ENCODE results near the gene DYNC1H1.
A peak's percentile ranks its signal among the peaks of the same experiment; 100 is the strongest.
"Not testable (repeated sequence)": the region's sequence is repeated elsewhere in the genome, so short reads cannot be mapped to it uniquely, and the experiment has no call there.

DYNC1H1 gene

GRCh38 chr14:102084522-102084921, 120.1 kb downstream of the DYNC1H1 start:
- H3K27me3 ChIP-seq (ENCODE audit: control insufficient read depth, insufficient read depth, low read length); H3K9ac ChIP-seq (ENCODE audit: low read depth, low read length); H3K9me3 ChIP-seq (ENCODE audit: control insufficient read depth, insufficient read depth, low read length); H3K4me1 ChIP-seq (ENCODE audit: control insufficient read depth, insufficient read depth, low read length): not testable (repeated sequence)
- peak overlapping the region; percentile 88 for H3K4me3 ChIP-seq (ENCODE audit: low read depth, low read length)
- H3K36me3 ChIP-seq (ENCODE audit: control insufficient read depth, insufficient read depth, low read length) = peaks cover 59% of the 10 kb centered on the region

DNA sequence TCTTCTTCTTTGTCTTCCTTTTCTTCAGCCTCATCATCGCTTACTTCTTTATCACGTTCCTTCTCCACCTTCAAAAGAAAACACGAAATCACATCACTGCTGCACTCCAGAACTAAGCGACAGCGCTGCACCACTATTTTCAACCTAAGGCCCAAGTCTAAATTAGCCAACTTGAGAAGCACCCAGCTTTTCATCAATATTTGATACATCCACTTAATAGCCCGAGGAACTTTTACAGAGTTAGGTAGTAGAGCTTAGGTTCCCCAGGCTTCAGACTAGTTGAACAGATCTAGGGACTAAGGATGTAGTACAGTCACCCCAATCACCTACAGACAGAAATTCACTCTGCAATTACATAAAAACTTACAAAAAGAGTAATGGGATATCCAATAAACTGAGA, 120.6 kb downstream of the DYNC1H1 start:
- Histone ChIP-seq H3K27me3 (ENCODE audit: control insufficient read depth, insufficient read depth, low read length) (no peaks in the 10 kb centered on the region), H3K36me3 (ENCODE audit: control insufficient read depth, insufficient read depth, low read length) (peaks cover 56% of the 10 kb centered on the region), H3K9ac (ENCODE audit: low read depth, low read length) (no peak overlapping the region), H3K4me1 (ENCODE audit: control insufficient read depth, insufficient read depth, low read length) (peaks cover 3% of the 10 kb centered on the region), H3K9me3 (ENCODE audit: control insufficient read depth, insufficient read depth, low read length) (no peaks in the 10 kb centered on the region), H3K4me3 (ENCODE audit: low read depth, low read length) (peak overlapping the region; percentile 88)

GRCh38 chr14:102085488-102085887, 121.1 kb downstream of the DYNC1H1 start:
- Histone ChIP-seq H3K36me3 (ENCODE audit: control insufficient read depth, insufficient read depth, low read length) (peaks cover 51% of the 10 kb centered on the region), H3K9me3 (ENCODE audit: control insufficient read depth, insufficient read depth, low read length) (no peaks in the 10 kb centered on the region), H3K9ac (ENCODE audit: low read depth, low read length) (no peak overlapping the region), H3K27me3 (ENCODE audit: control insufficient read depth, insufficient read depth, low read length) (no peaks in the 10 kb centered on the region), H3K4me1 (ENCODE audit: control insufficient read depth, insufficient read depth, low read length) (peaks cover 3% of the 10 kb centered on the region), H3K4me3 (ENCODE audit: low read depth, low read length) (peak overlapping the region; percentile 88)

DNA sequence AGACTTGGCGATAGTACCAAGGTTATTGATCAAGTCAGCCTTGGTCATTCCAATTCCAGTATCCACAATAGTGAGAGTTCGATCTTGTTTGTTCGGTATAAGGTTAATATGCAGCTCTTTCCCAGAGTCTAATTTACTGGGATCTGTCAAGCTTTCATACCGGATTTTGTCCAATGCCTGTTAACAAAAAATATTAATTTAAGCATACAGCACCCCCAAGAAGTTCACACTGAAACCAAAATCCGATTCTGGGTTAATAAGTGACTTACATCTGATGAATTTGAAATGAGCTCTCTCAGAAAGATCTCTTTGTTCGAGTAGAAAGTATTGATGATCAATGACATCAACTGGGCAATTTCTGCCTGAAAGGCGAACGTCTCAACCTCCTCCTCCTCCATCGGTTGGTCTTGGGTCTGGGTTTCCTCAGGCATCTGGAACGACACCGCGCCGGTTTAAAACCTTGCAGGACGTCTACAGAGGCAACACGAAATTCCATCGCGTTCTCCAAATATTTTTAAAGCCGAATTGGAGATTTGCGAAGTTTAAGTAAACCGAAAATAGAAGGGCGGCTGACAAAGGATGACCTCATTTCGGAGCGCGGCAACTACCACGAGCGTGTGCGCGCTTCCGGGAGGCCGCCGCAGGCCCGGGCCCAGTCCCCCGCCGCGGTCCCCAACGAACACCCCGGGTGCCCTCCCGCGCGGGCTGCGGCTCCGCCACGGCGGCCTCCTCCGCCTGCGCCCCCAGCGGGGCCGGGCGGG, 121.8 kb downstream of the DYNC1H1 start:
- Histone ChIP-seq H3K36me3 (ENCODE audit: control insufficient read depth, insufficient read depth, low read length) (peaks cover 44% of the 10 kb centered on the region), H3K27me3 (ENCODE audit: control insufficient read depth, insufficient read depth, low read length) (no peaks in the 10 kb centered on the region), H3K9me3 (ENCODE audit: control insufficient read depth, insufficient read depth, low read length) (no peaks in the 10 kb centered on the region), H3K4me3 (ENCODE audit: low read depth, low read length) (peak overlapping the region; percentile 88), H3K9ac (ENCODE audit: low read depth, low read length) (peak overlapping the region; percentile 91), H3K4me1 (ENCODE audit: control insufficient read depth, insufficient read depth, low read length) (peaks cover 3% of the 10 kb centered on the region)

DNA sequence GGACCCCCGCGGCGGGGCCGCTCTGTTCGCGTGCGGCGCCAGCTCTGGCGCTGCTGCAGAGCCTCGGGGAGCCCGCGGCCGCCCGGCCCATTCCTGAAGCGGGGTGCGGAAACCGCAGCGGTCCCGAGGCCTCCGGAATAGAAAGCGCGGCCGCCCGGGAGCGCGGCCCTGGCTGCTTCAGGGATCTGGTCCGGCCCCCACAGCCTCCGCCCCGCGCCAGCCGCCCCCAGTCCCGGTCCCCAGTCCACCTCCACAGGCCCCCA, 122.3 kb downstream of the DYNC1H1 start:
- H3K4me1 ChIP-seq (ENCODE audit: control insufficient read depth, insufficient read depth, low read length) = peaks cover 3% of the 10 kb centered on the region
- no peaks in the 10 kb centered on the region for H3K27me3 ChIP-seq (ENCODE audit: control insufficient read depth, insufficient read depth, low read length)
- H3K36me3 ChIP-seq (ENCODE audit: control insufficient read depth, insufficient read depth, low read length) = peaks cover 39% of the 10 kb centered on the region
- H3K9ac ChIP-seq (ENCODE audit: low read depth, low read length) = no peak overlapping the region
- H3K9me3 ChIP-seq (ENCODE audit: control insufficient read depth, insufficient read depth, low read length) = no peaks in the 10 kb centered on the region
- H3K4me3 ChIP-seq (ENCODE audit: low read depth, low read length) = peak overlapping the region; percentile 88

DNA sequence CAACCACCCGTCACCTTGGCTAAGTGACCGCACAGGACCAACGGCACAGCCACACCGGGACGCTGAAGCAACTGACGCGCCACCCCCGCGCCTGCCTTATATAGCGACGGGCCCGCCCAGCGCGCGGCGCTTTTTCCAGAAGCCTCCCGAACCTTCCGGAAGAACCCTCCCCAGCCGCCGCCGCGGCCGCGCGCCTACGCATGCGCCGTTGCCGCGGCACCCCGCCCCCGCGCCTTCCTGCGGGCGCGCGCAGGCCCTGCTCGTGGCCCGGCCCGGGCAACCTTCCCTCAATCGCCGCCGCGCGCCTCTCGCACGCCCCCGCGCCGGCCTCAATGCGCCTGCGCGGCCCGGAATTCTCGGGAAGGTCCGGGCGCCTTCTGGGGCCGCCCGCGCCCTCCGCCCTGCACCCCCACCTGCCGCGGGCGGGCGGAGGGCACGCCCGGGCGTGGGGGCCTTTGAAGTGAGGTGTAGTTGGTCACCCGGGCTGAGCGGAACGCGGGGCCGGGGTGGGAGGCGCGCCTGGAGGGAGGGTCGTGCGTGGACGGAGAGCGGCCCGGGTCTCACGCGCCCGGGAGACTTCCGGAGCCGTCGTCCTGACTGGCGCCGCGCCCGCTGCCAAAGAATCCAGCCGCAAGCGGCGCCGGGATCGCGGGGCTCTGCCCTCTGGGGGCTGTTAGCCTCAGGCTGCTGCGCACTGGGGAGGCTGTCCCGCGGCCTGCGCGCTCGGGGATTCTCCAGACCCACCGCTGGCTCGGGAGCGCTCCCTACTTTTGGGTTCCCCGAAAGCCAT, 122.8 kb downstream of the DYNC1H1 start, which contains the start of gene HSP90AA1:
Gene HSP90AA1 (minus strand): TSS at position 73 of the 790 bp plus-strand sequence. CDS start 666 bp downstream, outside the sequence.
- no peaks in the 10 kb centered on the region for H3K27me3 ChIP-seq (ENCODE audit: control insufficient read depth, insufficient read depth, low read length)
- peaks cover 34% of the 10 kb centered on the region for H3K36me3 ChIP-seq (ENCODE audit: control insufficient read depth, insufficient read depth, low read length)
- H3K4me3 ChIP-seq (ENCODE audit: low read depth, low read length) = peak within 1 kb of the TSS; percentile 88
- peaks cover 3% of the 10 kb centered on the region for H3K4me1 ChIP-seq (ENCODE audit: control insufficient read depth, insufficient read depth, low read length)
- no peaks in the 10 kb centered on the region for H3K9me3 ChIP-seq (ENCODE audit: control insufficient read depth, insufficient read depth, low read length)
- peak within 1 kb of the TSS; percentile 94 for H3K9ac ChIP-seq (ENCODE audit: low read depth, low read length)

GRCh38 chr14:102087762-102088011, 123.3 kb downstream of the DYNC1H1 start:
- peaks cover 29% of the 10 kb centered on the region for H3K36me3 ChIP-seq (ENCODE audit: control insufficient read depth, insufficient read depth, low read length)
- H3K4me3 ChIP-seq (ENCODE audit: low read depth, low read length) = peak overlapping the region; percentile 74
- peaks cover 3% of the 10 kb centered on the region for H3K4me1 ChIP-seq (ENCODE audit: control insufficient read depth, insufficient read depth, low read length)
- peak overlapping the region; percentile 94 for H3K9ac ChIP-seq (ENCODE audit: low read depth, low read length)
- H3K9me3 ChIP-seq (ENCODE audit: control insufficient read depth, insufficient read depth, low read length) = no peaks in the 10 kb centered on the region
- no peaks in the 10 kb centered on the region for H3K27me3 ChIP-seq (ENCODE audit: control insufficient read depth, insufficient read depth, low read length)

DNA sequence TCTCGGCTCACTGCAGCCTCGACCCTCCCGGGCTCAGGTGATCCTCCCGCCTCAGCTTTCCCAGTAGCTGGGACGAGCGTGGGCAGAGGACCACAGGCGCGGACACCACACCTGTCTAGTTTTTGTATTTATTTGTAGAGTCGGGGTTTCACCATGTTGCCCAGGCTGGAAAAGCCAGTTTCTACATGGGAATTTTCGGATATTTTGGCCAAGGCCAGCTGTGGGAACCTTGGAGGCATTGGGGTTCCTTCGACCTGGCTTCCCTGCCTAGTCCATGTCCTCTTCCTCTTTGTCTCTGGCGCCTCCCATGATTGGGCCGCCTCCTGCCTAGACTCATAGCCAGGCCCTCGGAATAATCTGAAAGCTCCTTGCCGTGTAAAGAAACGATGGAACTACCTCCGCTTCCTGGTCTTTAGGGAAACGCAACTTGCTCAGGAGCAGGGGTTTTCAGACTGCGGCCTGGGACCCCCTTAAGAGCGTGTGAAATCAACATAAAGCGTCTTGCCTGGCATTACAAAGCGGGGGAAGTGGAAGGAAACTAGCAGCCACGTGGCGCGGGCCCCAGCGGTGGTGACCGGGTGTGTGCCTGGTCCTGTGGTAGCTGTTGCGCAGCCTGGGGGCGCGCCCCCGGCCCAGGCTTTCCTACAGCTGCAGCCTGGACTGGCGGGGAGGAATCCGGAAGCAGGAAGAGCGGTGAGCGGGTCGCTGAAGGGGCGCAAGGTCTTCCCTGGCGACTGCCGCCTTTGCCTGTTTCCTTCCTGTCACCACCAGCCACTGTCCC, 123.8 kb downstream of the DYNC1H1 start:
- Histone ChIP-seq H3K9ac (ENCODE audit: low read depth, low read length) (peak overlapping the region; percentile 94), H3K9me3 (ENCODE audit: control insufficient read depth, insufficient read depth, low read length) (no peaks in the 10 kb centered on the region), H3K4me1 (ENCODE audit: control insufficient read depth, insufficient read depth, low read length) (peaks cover 3% of the 10 kb centered on the region), H3K4me3 (ENCODE audit: low read depth, low read length) (peak overlapping the region; percentile 74), H3K27me3 (ENCODE audit: control insufficient read depth, insufficient read depth, low read length) (no peaks in the 10 kb centered on the region), H3K36me3 (ENCODE audit: control insufficient read depth, insufficient read depth, low read length) (peaks cover 24% of the 10 kb centered on the region)

DNA sequence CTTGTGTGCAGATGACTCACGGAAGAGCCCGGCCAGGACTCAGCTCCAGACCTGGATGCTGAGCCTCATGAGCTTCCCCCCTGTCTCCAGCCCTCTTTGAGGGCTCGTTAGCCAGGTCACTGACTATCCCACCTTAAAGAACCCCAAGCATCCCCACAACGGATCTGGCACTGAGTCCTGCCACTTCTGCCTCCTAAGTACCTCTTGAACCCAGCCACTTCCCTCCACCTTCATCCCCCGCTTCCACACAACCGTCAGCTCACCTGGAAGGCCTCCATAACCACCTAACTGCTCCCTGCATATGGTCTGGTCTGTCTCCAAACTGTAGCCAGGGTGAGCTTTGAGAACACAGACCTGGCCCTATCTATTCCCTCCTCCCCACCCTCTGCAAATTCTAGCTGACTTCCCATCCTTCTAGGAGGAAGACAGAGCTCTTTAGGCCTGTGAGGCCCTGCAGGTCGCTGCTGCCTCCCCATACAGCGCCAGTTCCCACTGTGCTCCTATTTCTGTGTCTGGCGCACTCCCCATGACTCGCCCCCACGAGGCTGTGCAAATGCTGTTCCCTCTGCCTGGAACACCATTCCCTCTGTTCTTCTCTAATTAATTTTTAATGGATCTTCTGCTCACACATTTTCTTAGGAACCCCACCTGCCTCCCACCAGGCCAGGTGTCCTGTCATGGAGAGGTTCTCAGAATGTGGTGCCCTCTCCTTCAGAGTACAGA, 125.4 kb downstream of the DYNC1H1 start:
- H3K4me3 ChIP-seq (ENCODE audit: low read depth, low read length) = no peak overlapping the region
- no peak overlapping the region for H3K9ac ChIP-seq (ENCODE audit: low read depth, low read length)
- H3K27me3 ChIP-seq (ENCODE audit: control insufficient read depth, insufficient read depth, low read length) = no peaks in the 10 kb centered on the region
- peaks cover 3% of the 10 kb centered on the region for H3K4me1 ChIP-seq (ENCODE audit: control insufficient read depth, insufficient read depth, low read length)
- H3K9me3 ChIP-seq (ENCODE audit: control insufficient read depth, insufficient read depth, low read length) = no peaks in the 10 kb centered on the region
- H3K36me3 ChIP-seq (ENCODE audit: control insufficient read depth, insufficient read depth, low read length) = peaks cover 9% of the 10 kb centered on the region

GRCh38 chr14:102090713-102091112, 126.3 kb downstream of the DYNC1H1 start:
- Histone ChIP-seq H3K4me3 (ENCODE audit: low read depth, low read length) (no peak overlapping the region), H3K4me1 (ENCODE audit: control insufficient read depth, insufficient read depth, low read length) (peaks cover 4% of the 10 kb centered on the region), H3K9ac (ENCODE audit: low read depth, low read length) (no peak overlapping the region), H3K9me3 (ENCODE audit: control insufficient read depth, insufficient read depth, low read length) (no peaks in the 10 kb centered on the region), H3K36me3 (ENCODE audit: control insufficient read depth, insufficient read depth, low read length) (peaks cover 1% of the 10 kb centered on the region), H3K27me3 (ENCODE audit: control insufficient read depth, insufficient read depth, low read length) (no peaks in the 10 kb centered on the region)

DNA sequence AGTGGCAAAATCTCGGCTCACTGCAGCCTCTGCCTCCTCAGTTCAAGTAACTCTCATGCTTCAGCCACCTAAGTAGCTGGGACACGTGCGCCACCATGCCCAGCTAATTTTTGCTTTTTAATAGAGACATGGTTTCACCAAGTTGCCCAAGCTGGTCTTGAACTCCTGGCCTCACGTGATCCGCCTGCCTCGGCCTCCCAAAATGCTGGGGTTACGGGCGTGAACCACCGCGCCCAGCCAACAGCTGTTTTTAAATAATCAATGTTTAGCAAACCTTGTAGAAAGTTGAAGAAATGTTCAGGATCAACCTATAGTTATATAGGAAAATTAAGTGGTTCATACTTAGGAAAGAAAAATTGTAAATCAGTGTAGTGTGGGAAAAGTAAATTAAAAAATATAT, 128.4 kb downstream of the DYNC1H1 start:
- Histone ChIP-seq H3K9ac (ENCODE audit: low read depth, low read length) (no peak overlapping the region), H3K27me3 (ENCODE audit: control insufficient read depth, insufficient read depth, low read length) (no peaks in the 10 kb centered on the region), H3K4me3 (ENCODE audit: low read depth, low read length) (no peak overlapping the region), H3K36me3 (ENCODE audit: control insufficient read depth, insufficient read depth, low read length) (no peaks in the 10 kb centered on the region), H3K9me3 (ENCODE audit: control insufficient read depth, insufficient read depth, low read length) (no peaks in the 10 kb centered on the region), H3K4me1 (ENCODE audit: control insufficient read depth, insufficient read depth, low read length) (peaks cover 12% of the 10 kb centered on the region)

Measured in iPS-15b (cell line).